GM23338 (cell line): ENCODE measurements around the gene ACYP2. TPM values are rescaled to one million over a fixed set of nuclear protein-coding genes. Genes with fewer than 3 reads are reported as not detected.

ENCODE experiments used
- ATAC-seq: fragments of 200-7000 bp; cut with Tn5 transposase; 3 replicates; pipeline ENCODE4 v1.9.1; 2020
- DNase-seq: peaks from one replicate; pipeline ENCODE4 v3.0.0-alpha.2; 2015; ENCODE audit warnings: low spot score
- H2AFZ ChIP-seq: fragments of 200-600 bp; sonication (generic); 2 replicates; pipeline ENCODE4 v1.8.0; 2016; ENCODE audit warnings: antibody characterized with exemption, mild to moderate bottlenecking, moderate library complexity
- H3F3A ChIP-seq: fragments of 200-600 bp; sonication (generic); replicated peaks from 2 replicates; pipeline ENCODE4 v1.8.0; 2017; ENCODE audit warnings: antibody characterized with exemption, mixed run types, low read depth
- H3K27ac ChIP-seq: fragments of 200-600 bp; sonication (generic); 2 replicates; pipeline ENCODE4 v1.6.1; 2016; ENCODE audit warnings: low read depth
- H3K27me3 ChIP-seq: fragments of 200-600 bp; sonication (generic); 2 replicates; pipeline ENCODE4 v1.8.0; 2016; ENCODE audit warnings: mild to moderate bottlenecking, mixed run types, moderate library complexity; ENCODE audit not compliant: insufficient read depth
- H3K36me3 ChIP-seq: fragments of 200-600 bp; sonication (generic); 2 replicates; pipeline ENCODE4 v1.8.0; 2016; ENCODE audit warnings: mild to moderate bottlenecking; ENCODE audit not compliant: insufficient read depth
- H3K4me1 ChIP-seq: fragments of 200-600 bp; sonication (generic); 2 replicates; pipeline ENCODE4 v1.8.0; 2016; ENCODE audit warnings: mild to moderate bottlenecking, moderate library complexity; ENCODE audit not compliant: insufficient read depth
- H3K4me2 ChIP-seq: fragments of 200-600 bp; sonication (generic); 2 replicates; pipeline ENCODE4 v1.7.1; 2017; ENCODE audit warnings: mixed run types
- H3K4me3 ChIP-seq: fragments of 200-600 bp; sonication (generic); 2 replicates; pipeline ENCODE4 v1.6.1; 2016; ENCODE audit warnings: mixed run types
- H3K79me2 ChIP-seq: fragments of 200-600 bp; sonication (generic); replicated peaks from 2 replicates; pipeline ENCODE4 v1.8.0; 2017; ENCODE audit warnings: mild to moderate bottlenecking; ENCODE audit not compliant: insufficient read depth
- H3K9me2 ChIP-seq: fragments of 200-600 bp; sonication (generic); 2 replicates; pipeline ENCODE4 v1.8.0; 2017; ENCODE audit not compliant: insufficient read depth
- H4K20me1 ChIP-seq: fragments of 200-600 bp; sonication (generic); replicated peaks from 2 replicates; pipeline ENCODE4 v1.8.0; 2017; ENCODE audit warnings: mild to moderate bottlenecking; ENCODE audit not compliant: insufficient read depth
- H3K27ac Mint-ChIP-seq: 2 replicates; pipeline ENCODE4 v1.8.0; 2020; ENCODE audit warnings: inconsistent platforms, mild to moderate bottlenecking, moderate library complexity, mixed read lengths
- H3K27me3 Mint-ChIP-seq: 3 replicates; pipeline ENCODE4 v1.8.0; 2022; ENCODE audit warnings: low read depth, mild to moderate bottlenecking, moderate library complexity, mixed read lengths, inconsistent platforms; ENCODE audit not compliant: insufficient read depth, poor library complexity
- H3K36me3 Mint-ChIP-seq: 3 replicates; pipeline ENCODE4 v1.8.0; 2021; ENCODE audit warnings: low read depth, mild to moderate bottlenecking, inconsistent platforms, moderate library complexity, mixed read lengths
- H3K4me1 Mint-ChIP-seq: 3 replicates; pipeline ENCODE4 v1.8.0; 2020; ENCODE audit warnings: mild to moderate bottlenecking, inconsistent platforms, mixed read lengths
- H3K4me3 Mint-ChIP-seq: 3 replicates; pipeline ENCODE4 v1.8.0; 2021; ENCODE audit warnings: moderate library complexity, mild to moderate bottlenecking, inconsistent platforms, mixed read lengths
- H3K9me3 Mint-ChIP-seq: 3 replicates; pipeline ENCODE4 v1.8.0; 2020; ENCODE audit warnings: moderate library complexity, mild to moderate bottlenecking, inconsistent platforms, mixed read lengths
- CREB1 ChIP-seq: fragments of 250-450 bp; sonication (Bioruptor Pico); IDR thresholded peaks from 2 replicates; pipeline ENCODE4 v1.5.0; 2020; ENCODE audit warnings: low read depth, mild to moderate bottlenecking, moderate library complexity
- ETS1 ChIP-seq: IDR thresholded peaks from 2 replicates; pipeline ENCODE4 v1.6.1; 2016; ENCODE audit warnings: antibody characterized with exemption
- EZH2 ChIP-seq: fragments of 200-600 bp; sonication (generic); IDR thresholded peaks from one replicate; pipeline ENCODE4 v1.8.0; 2017; ENCODE audit warnings: antibody characterized with exemption, mild to moderate bottlenecking, low read depth; ENCODE audit not compliant: unreplicated experiment
- EZH2phosphoT487 ChIP-seq: fragments of 200-600 bp; sonication (generic); IDR thresholded peaks from one replicate; pipeline ENCODE4 v1.8.1; 2018; ENCODE audit warnings: antibody characterized with exemption; ENCODE audit not compliant: unreplicated experiment
- JUNB ChIP-seq: IDR thresholded peaks from one replicate; pipeline ENCODE4 v1.6.1; 2016; ENCODE audit warnings: antibody characterized with exemption; ENCODE audit not compliant: unreplicated experiment
- NANOG ChIP-seq: IDR thresholded peaks from 2 replicates; pipeline ENCODE4 v1.6.1; 2016; ENCODE audit warnings: antibody characterized with exemption, borderline replicate concordance
- POLR2AphosphoS5 ChIP-seq: IDR thresholded peaks from 2 replicates; pipeline ENCODE4 v1.6.1; 2016; ENCODE audit warnings: antibody characterized with exemption, low read depth
- REST ChIP-seq: IDR thresholded peaks from one replicate; pipeline ENCODE4 v1.6.1; 2018; ENCODE audit warnings: antibody characterized with exemption; ENCODE audit not compliant: unreplicated experiment
- STAT1 ChIP-seq: IDR thresholded peaks from one replicate; pipeline ENCODE4 v1.6.1; 2016; ENCODE audit warnings: antibody characterized with exemption; ENCODE audit not compliant: unreplicated experiment
- ZNF114 ChIP-seq: fragments of 250-450 bp; sonication (Bioruptor Pico); IDR thresholded peaks from 2 replicates; pipeline ENCODE4 v1.5.0; 2020; ENCODE audit warnings: mild to moderate bottlenecking, moderate library complexity
- ZNF331 ChIP-seq: fragments of 250-450 bp; sonication (Bioruptor Pico); IDR thresholded peaks from 2 replicates; pipeline ENCODE4 v1.5.0; 2020; ENCODE audit warnings: low read depth, mild to moderate bottlenecking, moderate library complexity
- polyA plus RNA-seq: library from polyadenylated mRNA; unstranded; fragments of >200 nt; fragmentation: Nextera tagmentation; extraction: Ambion mirVana; gene quantifications from 2 replicates; pipeline ENCODE4 v1.2.1, GENCODE V29; 2016
- total RNA-seq: library from RNA; depleted of rRNA; stranded (reverse); fragments of >200 nt; shearing (Covaris generic); gene quantifications from 2 replicates; pipeline ENCODE4 v1.2.3, GENCODE V29; 2014
- TF ChIP-seq, protein P1 (sequence below), 2 experiments: fragments of 200-600 bp in 1 of 2; sonication (generic) in 1 of 2; conservative IDR thresholded peaks; 2 replicates each; pipeline versions ENCODE4 v1.5.1 to v1.6.1; 2016 to 2017; ENCODE audit warnings: antibody characterized with exemption in 2 of 2, low read depth in 2 of 2, mild to moderate bottlenecking in 2 of 2, moderate library complexity in 1 of 2

ACYP2 gene
- total and polyA plus RNA-seq, 2 experiments from 2014 or later: 2.3 to 15.5 TPM

GRCh38 chr2:54224997-54225396 lies 109.6 kb downstream of the ACYP2 start:
- Mint-ChIP-seq H3K36me3 (peaks cover 5% of the 10 kb centered on the region; the same call in 1 of the 3 replicates), H3K27ac (no peak overlapping the region), H3K27me3 (peaks cover 5% of the 10 kb centered on the region), H3K4me1 (peaks cover 15% of the 10 kb centered on the region; the same call in 2 of the 3 replicates), H3K4me3 (no peak overlapping the region), H3K9me3 (peaks cover 6% of the 10 kb centered on the region; the same call in 2 of the 3 replicates)
- H3K27ac ChIP-seq: no peak overlapping the region
- no peaks in the 10 kb centered on the region for H3K27me3 ChIP-seq
- no peaks in the 10 kb centered on the region for H3K79me2 ChIP-seq
- H3K4me3 ChIP-seq: no peak overlapping the region
- no peaks in the 10 kb centered on the region for H4K20me1 ChIP-seq
- ATAC-seq (no peak), DNase-seq (no peak)
- no peak for TF ChIP-seq EZH2
- no peak for TF ChIP-seq POLR2AphosphoS5
- H3K4me2 ChIP-seq: no peak overlapping the region
- H2AFZ ChIP-seq: no peak overlapping the region
- H3F3A ChIP-seq: no peaks in the 10 kb centered on the region
- no peaks in the 10 kb centered on the region for H3K36me3 ChIP-seq
- no peaks in the 10 kb centered on the region for H3K9me2 ChIP-seq
- H3K4me1 ChIP-seq: peaks cover 15% of the 10 kb centered on the region

GRCh38 chr2:54226260-54226659 lies 110.8 kb downstream of the ACYP2 start:
- Mint-ChIP-seq H3K27ac (no peak overlapping the region), H3K4me3 (no peak overlapping the region), H3K36me3 (peaks cover 5% of the 10 kb centered on the region; the same call in 1 of the 3 replicates), H3K27me3 (peaks cover 6% of the 10 kb centered on the region), H3K4me1 (peaks cover 15% of the 10 kb centered on the region; the same call in 2 of the 3 replicates), H3K9me3 (peaks cover 6% of the 10 kb centered on the region; the same call in 2 of the 3 replicates)
- Histone ChIP-seq H3K4me2 (no peak overlapping the region), H3K79me2 (no peaks in the 10 kb centered on the region), H3K27me3 (no peaks in the 10 kb centered on the region), H3F3A (no peaks in the 10 kb centered on the region), H4K20me1 (no peaks in the 10 kb centered on the region), H3K9me2 (no peaks in the 10 kb centered on the region), H3K4me3 (no peak overlapping the region), H3K27ac (no peak overlapping the region), H2AFZ (no peak overlapping the region), H3K4me1 (peaks cover 15% of the 10 kb centered on the region), H3K36me3 (no peaks in the 10 kb centered on the region)
- no peak for DNase-seq
- ATAC-seq: no peak
- TF ChIP-seq EZH2phosphoT487: no peak
- TF ChIP-seq, protein P1, sequence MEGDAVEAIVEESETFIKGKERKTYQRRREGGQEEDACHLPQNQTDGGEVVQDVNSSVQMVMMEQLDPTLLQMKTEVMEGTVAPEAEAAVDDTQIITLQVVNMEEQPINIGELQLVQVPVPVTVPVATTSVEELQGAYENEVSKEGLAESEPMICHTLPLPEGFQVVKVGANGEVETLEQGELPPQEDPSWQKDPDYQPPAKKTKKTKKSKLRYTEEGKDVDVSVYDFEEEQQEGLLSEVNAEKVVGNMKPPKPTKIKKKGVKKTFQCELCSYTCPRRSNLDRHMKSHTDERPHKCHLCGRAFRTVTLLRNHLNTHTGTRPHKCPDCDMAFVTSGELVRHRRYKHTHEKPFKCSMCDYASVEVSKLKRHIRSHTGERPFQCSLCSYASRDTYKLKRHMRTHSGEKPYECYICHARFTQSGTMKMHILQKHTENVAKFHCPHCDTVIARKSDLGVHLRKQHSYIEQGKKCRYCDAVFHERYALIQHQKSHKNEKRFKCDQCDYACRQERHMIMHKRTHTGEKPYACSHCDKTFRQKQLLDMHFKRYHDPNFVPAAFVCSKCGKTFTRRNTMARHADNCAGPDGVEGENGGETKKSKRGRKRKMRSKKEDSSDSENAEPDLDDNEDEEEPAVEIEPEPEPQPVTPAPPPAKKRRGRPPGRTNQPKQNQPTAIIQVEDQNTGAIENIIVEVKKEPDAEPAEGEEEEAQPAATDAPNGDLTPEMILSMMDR (conservative IDR thresholded peaks at IDR 0.05; ENCODE audit: low read depth in 2 of 2): no peak
- TF ChIP-seq JUNB: no peak
- no peak for TF ChIP-seq NANOG
- no peak for TF ChIP-seq ETS1
- TF ChIP-seq STAT1: no peak
- TF ChIP-seq ZNF114 (CRISPR knock-in tag): no peak
- no peak for TF ChIP-seq ZNF331 (CRISPR knock-in tag)
- TF ChIP-seq REST: no peak
- TF ChIP-seq CREB1 (CRISPR knock-in tag): no peak
